HG03196 (cell line): ENCODE results near the gene MBD6.

Experiments
- ATAC-seq: cut with Tn5 transposase; IDR thresholded peaks from one replicate; pipeline ENCODE4 v1.9.1; 2021; ENCODE audit not compliant: unreplicated experiment

Gene MBD6

DNA sequence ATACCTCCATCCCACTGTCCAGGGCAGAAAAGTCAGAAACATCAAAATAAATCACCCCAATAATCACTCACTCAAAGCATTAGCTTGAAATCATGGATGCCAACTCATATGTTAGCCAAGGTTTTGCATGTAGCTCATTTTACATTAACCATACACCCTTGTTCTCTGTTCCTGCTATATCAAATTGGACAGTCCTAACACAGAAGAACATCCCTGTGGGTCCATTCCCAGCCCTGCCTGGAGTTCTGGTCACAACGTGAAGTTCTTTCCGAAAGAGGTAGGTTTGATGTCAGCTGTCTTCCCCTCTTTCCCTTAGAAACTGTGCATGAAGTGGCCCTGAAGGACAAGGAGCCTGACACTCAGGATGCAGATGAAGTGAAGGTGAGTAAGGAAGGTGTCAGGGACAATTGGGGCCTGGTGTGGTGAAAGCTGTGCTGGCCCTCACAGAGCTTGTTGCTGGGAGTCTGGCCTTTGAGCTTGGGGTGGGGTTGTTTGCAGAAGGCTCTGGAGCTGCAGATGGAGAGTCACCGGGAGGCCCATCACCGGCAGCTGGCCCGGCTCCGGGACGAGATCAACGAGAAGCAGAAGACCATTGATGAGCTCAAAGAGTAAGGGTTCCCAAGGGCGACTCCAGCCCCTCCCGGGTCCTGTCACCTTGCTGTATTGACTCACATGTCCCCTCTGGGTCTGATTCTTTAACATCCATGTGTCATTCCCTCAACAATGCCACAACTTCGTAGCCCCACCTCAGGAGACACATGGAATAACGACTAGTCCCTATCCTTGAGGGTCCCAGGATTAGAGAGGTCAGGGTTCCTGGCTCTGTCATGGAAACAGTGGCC, 53.4 kb downstream of the MBD6 start:
- ATAC-seq: no peak

DNA sequence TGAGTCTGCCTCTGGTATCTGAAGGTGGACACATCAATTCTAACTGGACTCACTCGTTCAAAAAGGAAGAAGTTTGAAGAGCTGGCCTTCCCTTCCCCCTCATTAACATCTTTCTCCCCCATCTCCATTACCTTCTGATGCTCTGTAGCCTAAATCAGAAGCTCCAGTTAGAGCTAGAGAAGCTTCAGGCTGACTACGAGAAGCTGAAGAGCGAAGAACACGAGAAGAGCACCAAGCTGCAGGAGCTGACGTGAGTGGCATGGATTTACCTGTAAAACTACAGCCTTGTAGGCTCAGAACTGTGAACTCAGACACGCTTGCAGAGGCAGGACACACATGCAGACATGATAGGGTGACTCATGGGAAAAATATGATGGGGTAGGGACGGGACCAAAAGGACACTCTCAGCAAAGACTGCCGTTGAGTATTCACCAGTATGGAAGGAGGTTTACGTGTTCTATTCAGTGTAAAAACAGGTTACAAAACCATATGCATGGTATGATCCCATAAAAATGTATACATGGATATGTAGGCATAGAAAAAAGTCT, 54.1 kb downstream of the MBD6 start:
- ATAC-seq: no peak

DNA sequence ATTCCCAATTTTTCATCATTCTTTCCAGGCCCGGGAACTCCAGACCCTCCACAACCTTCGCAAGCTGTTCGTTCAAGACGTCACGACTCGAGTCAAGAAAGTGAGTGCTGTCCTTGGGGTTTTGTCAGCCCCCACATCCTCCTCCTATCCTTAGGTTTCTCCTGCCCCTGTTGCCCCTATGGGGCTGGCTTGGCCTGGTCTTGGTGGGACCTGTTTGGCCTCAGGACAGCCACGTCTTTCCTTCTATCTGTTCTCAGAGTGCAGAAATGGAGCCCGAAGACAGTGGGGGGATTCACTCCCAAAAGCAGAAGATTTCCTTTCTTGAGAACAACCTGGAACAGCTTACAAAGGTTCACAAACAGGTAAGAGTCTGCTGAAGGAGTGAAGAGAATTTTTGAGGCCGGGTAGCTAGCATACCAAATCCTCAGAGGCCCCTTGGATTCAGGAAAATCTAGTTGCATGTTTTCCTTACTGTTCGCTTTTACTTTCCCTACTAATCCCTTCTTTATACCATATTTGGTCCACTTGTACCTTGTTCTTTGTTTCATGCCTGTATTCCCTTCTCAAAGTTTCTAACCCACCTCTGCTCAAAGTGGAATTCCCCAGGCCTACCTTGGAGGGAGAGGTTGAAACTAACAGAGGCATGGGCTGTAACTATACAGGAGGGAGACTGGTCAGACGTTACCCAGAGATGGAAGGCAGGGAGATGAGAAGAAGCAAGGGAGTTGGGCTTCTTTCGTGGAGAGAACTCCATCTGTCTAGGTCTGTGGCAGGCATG, 55.5 kb downstream of the MBD6 start:
- no peak for ATAC-seq

DNA sequence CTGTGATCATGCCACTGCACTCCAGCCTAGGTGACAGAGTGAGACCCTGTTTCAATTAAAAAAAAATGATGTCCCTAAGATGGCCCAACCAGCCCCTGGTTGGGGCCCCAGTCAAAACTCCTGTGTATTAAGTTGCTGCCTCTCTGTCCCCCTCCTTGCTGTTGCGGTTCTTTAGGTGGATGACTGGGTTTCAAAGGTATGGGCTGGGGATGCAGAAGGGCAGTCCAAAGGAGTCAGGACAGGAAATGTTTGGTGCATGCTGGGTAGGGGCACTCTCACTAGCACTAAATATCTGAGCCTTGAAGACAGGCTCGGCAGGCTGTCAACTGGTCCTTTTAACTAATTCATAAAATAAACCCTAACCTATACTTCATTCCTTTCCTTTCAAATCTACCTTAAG, 56.4 kb downstream of the MBD6 start:
- no peak for ATAC-seq
